ENCODE measurements around the gene NR3C2.

Gene NR3C2

DNA sequence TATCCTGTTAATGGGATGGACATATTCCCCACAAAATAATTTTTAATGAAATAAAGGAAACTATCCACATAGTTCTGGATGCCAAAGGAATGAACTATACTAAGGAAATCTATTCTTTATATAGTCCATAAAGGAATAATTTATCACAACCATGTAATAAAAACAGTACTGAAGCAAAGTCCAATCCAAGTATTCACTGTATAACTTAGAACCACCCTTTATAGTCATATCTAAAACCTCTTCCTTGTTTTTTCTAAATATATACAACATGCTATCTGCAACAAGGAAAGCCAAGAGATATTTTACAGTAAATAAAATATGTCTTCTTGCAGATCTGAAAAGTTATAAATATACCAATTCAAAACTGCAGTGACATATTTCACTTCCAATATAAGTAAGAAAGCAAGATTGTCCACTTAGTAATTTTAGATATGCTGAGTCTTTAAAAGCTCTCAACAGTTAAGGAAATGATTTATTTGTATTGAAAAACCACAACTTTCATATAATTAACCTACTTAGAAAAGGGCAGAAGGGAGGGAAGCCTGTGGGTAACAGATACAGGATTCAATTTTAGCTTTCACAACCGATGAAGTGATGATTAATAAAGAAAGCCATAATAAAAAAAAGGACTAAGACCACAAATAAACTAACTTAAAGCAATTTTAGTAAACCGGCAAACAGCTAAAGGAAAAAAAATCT, 8.0 kb downstream of the NR3C2 start:
- DNase-seq = no peak

DNA sequence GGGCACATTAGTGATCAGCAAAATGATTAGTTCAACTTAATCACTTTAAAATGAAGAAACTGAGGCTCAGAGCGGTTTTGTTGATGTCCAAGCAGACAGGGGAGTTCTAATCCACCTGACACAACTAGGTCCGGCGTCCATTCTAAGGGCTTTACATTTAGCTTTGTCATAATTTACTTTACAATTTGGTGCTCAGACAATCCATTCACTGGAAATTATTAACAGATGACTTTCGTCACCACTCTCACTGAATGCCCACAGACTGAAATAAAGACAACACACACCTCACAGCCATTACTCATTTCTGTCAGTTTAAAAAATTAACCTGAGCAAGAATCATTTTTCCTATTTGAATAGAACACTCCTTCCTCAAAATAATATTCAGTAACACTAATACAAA, 10.8 kb downstream of the NR3C2 start:
- DNase-seq = no peak

DNA sequence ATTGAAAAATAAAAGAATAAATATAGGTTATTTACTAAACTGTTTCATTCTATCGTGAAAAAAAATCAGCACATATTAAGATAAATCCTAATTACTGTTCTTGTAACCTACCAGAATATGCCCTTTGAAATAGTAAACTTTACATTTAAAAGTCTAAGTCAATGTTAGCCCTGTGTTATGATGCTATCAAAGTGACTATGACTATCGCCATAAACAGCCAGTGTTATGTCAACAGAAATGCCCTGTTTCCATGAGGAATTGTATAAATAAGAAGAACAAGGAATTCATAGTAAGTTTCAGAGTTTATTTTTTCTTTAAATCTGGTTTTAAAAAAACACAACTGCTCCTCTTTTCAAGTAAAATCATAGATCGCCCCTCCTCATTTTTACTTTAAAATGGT, 11.4 kb downstream of the NR3C2 start:
- DNase-seq = no peak

DNA sequence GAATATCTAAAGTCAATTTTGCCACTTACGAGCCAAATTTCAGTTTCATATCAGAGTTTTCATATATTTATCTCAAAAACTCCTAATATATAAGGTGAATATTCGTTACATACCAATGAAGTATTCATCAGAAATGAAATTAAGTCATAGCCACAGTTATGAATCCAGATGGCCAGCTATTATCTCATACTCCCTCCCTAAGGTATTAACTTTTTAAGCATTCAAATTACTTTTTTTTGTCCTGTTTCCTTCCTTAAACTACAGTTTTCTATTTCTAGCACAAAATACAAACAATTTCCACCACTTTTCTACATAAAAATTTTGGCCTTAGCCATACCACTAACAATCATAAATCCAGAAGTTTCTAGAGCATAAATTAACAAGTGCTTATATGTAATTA, 13.0 kb downstream of the NR3C2 start:
- no peak for DNase-seq

DNA sequence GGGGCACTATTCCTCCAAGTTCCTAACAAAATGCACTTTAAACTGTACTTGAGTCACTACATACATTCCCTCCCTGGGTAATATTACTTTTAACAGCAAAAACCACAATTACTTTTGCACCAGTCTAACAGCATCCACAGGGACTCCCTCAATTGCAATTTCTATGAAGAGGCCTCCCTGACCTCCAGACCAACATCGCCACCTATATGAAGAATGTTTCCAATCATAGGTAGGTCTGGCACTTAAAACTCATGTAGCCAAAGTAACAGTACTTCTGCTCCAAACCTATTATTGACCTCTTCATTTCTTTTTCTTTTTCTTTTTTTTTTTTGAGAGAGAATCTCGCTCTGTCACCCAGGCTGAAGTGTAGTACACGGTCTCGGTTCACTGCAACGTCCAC, 15.6 kb downstream of the NR3C2 start:
- no peak for DNase-seq

DNA sequence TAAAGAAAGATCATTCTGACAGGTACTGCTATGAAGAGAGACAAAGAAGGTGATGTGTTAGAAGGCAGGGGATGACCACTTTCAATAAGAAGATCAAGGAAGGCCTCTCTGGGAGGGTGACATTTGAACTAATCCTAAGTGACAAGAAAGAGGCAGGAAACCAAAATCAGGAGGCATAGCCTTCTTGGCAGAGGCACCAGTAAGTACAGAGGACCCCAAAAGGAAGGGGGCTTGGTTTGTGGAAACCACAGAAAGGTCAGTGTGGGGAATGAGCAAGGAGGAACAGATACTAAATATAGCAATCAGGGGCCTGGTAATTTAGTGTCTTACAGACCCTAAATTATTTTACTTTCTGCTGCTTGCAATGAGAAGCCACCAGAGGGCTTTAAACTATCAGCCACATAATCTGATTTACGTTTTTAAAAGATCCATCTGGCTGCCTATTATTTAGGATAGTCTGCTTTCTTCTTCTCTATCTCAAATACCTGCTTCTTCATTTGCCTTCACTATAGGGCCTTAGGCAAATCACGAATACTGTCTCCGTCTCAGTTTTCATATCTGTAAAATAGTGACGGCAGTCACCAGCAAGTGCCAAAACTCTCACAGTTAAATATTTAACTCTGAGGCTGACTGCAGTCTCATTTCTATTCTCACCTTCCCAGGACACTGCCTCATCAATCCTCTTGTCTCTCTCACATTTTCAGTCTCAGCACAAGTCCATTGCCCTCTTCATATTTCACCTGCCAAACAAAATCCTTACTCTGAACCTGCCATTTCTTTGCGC, 16.7 kb downstream of the NR3C2 start:
- DNase-seq = no peak

DNA sequence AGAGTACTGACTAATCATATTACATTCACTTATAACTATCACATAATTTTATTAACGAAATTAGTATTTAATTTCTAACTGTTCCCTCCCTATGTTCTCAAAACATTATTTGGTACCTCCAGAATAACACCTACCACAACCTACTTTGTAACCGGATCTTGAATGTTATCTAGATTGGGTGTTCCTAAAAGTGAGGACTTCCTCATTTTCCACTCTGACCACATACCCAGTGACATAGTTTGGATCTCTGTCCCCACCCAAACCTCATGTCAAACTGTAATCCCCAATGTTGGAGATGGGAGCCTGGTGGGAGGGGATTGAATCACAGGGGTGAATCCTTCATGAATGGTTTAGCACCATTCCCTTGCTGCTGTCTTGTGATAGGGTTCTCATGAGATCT, 21.8 kb downstream of the NR3C2 start:
- DNase-seq = no peak

DNA sequence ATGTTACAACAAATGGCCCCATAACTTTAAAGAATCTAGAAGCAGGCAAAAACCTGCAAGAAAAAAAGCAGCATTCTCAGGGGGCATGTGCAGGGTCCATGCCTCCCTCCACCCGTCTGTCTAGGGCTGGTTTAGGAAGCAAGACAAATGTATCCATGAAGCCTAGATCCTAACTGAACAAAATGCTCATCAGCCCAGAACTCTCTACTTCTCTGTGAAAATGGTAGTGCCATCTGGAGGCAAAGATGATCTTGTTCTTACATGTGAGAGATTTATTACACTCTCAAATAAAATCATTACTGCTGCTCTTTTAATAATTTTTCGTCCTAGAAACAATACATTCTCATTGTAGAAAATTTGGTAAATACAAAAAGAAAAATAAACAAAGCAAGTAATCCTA, 26.7 kb downstream of the NR3C2 start:
- DNase-seq = peak; percentile 3

DNA sequence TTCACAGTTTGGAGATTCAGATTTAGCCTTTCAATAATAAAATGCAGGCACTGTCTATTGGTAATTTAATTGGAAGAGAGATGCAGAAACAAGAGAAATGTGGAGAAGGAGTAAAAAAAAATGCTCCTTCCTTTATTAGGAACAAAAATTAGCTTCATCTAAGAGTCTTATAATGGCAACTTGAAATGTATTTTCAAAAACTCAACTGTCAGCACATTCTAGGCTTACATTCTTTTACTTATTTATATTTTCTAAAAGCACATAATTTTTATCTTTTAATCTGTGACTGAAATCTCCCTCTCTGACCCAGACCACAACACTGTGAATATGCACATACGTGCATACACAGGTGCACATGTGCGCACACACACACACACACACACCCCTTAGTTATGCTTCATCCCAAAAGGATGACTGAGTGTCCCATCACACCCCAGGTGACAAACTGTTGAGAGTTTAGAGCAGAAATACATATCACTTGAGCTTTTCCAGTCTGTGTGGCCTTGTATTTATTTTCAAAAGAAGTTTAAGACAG, 29.7 kb downstream of the NR3C2 start:
- DNase-seq = no peak

DNA sequence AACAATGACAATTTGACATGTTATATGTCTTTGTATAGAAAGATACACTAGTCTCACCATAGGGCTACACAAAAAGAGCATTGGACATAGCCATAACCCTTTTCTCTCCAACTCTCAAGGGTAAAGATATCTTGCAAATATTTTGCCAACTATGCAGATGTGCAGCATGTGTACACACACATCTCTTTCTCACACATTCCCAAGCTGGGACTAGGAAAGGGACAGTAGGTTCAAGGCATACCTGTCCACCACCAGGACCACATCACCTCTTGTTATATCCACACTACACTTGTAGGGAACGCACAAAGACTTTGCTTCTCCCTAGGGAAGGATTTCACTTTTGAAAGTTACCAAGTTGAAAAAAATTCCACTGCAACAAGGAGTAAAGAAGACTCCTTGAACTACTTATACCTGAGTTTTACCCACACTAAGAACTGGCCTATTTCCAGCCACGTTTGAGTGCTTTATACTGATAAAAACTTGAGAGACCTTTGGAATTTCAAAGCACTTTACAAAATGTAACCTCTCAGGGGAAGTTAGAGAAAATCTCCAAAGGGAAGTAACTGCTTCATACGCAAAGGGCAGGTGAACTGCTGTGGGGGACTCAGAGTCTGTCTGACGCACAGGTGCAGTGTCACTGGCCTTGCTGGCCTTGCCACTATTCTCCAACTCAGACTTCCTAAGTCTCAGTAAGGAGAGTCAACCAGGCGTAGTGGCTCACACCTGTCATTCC, 36.9 kb downstream of the NR3C2 start:
- DNase-seq = no peak

DNA sequence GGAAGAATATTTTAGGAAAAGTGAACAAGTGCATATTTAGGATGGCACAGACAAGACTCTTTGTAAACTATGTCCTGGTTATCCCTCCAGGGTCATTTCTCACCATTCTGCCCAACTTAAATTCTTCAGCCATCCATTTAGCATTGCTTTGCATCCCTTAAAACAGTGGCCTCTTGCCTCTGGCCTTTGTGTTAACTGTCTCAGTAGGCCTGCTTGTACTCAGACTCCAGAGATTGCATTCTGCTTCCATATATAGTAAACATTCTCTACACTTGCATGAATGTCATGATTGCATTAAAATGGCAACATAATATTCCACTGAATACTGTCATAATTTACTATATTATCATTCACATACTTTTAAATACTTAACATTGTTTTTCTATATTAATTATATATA, 43.2 kb downstream of the NR3C2 start:
- no peak for DNase-seq

DNA sequence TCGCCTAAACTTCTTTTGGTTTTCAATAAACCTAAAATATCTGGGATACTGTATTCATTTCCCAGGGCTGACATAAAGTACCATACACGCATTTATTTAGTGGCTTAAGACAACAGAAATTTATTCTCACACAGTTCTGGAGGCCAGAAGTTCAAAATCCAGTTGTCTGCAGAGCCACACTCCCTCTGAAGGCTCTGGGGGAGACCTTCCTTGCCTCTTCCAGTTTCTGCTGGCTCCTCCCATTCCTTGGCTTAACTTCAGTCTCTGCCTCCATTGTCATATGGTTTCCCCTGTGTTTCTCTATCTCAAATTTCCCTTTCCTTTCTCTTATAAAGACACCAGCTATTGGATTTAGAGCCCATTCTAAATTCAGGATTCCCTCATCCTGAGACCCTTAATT, 44.4 kb downstream of the NR3C2 start:
- DNase-seq = no peak

DNA sequence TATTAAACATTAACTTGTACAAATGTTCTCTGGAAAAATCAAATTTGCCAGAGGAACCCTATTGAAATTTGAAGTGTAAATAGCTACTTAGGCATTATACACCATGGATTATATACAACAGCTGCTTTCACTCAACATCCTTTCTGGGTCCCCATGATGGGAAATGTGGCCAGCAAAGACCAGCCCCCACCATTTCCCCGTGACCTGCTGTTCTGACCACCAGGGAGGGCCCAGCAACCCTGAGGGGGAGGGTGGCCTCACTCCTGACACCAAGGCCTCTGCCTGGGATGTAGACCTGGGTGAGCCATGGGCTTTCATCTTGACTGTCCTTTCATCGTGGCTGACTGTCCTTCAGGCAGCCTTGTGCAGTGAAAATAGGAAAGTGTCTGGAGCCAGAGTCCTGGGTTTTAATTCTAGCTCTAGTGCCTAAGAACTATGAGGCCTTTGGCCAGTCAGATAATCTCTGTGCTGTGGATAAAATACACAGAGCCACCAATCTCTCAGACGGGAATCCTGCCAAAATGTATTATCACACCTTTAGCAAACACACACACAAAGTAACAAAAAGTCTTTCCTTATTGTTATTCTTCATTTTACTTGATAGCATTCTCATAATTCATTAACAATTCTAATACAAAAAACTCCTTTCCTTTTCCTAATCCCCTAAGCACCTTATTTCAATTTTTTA, 45.1 kb downstream of the NR3C2 start:
- no peak for DNase-seq

DNA sequence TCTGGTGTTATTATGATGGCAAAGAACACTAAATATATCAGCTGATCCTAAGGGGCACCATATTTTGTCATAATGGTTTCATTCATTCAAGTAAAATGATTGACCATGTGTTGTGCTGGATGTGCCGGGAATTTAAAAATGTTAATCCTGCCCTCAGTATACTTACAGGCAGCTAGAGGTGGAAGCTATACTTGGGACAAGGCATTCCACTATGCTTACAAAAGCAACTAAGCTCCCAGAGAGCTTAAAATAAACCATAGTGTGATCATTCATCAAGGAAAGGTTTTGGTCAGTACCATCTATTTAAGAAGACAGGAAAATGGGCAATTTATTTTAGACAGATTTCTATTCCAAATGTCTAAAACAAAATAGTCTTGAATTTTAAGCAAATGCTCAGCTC, 46.4 kb downstream of the NR3C2 start:
- DNase-seq = no peak

DNA sequence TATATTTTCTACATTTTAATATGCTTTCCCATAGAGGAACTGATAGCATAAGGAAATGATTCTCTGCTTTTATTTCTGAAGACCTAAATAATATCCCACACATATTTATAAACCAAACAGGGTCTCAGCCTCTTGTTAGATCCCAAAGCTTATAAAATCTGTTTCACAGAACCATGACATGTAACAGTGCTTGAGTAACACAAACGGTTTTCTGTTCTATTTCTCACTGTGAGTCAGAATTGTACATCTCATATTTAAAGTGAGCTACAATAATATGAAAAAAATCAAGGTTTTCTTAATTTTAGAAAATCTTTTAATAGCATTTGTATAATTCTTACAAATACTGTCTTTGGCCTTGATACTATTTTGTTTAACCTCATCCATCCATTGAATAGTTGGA, 51.2 kb downstream of the NR3C2 start:
- no peak for DNase-seq

DNA sequence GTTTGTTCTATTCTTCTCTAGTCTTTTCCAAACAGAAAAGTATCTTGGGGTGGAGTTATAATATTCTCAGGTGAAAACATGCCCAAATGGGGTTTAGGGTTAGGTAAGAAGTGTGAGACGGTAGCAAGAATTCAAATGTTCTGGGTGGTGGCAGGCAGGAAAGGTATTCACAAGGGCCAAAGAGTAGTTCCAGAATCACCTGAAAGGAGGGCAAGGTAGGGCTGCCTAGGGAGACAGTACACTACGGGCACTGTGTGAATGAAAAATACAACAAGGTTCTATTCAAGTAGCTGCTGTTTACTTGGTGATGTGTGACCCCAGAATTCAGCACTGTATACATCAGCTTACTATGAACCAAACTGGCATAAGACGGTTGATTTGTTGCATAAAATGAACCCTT, 51.9 kb downstream of the NR3C2 start:
- DNase-seq = no peak

DNA sequence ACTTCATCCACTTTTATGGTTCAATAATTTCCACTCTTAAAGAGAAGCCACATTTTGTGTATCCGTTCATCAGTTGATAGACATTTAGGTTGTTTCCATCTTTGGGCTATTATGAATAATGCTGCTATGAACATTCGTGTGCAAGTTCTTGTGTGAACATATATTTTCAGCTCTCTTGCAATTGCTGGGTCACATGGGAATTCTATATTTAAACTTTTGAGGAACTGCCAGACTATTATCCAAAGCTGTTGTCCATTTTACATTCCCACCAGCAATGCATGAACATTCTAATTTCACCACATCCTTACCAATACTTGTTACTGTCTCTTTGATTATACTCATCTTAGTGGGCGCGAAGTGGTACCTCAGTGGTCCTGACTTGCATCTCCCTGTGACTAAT, 61.9 kb downstream of the NR3C2 start:
- DNase-seq = no peak

DNA sequence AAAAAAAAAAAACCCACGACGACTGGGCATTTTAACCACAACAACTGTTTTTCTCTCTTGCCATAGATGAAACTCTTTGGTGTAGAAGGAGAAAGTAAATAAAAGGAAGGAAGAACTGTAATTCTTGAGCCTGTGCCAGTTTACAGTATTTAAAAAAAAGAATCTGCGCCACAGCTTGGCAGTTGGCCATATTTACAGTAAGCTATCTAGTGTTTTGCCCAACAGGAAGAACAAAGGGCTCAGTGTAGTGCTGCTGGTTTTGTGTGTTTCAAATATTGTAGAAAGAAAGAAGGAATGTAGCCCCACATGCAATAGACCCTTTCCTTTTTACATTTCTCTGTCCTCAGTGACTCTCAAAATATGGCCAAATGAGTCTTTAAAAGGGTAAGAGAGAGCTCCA, 66.1 kb downstream of the NR3C2 start:
- peak; percentile 19 for DNase-seq

DNA sequence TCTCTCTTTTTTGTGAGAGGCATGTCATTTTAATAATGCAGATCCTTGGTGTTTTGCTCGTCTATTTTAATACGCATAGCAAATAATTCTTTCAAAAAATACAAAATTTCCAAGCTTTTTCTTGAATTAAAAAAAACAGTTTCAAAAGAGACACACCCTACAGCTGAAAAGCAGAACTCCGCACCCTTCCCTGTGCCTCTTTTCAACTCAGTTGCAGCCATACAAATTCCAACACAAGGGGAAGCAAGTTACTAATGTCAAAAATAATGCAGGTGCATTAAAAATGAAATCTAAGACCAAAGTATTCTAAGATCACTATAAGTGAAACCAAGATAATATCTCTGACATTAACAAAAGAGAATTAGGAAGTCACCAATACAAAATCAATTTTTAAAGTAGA, 66.6 kb downstream of the NR3C2 start:
- DNase-seq = no peak

DNA sequence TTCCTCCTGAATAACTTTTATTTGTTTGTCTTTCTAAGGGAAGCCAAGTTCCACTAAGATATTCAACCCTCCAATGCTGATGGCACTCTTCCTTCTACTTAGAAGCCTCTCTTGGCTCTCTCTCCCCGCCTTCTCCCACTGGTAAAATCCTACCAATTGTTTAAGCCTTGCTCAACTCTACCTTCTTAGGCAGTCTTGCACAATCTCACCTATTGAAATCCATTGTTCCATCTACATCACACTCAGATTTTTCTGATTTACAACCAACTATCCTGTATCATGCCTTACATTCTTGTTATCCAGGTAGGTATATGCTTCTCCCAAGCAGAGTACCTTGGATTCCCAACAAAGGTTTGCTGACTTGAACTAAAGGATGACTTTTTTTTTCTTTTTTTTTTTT, 69.1 kb downstream of the NR3C2 start:
- no peak for DNase-seq

DNA sequence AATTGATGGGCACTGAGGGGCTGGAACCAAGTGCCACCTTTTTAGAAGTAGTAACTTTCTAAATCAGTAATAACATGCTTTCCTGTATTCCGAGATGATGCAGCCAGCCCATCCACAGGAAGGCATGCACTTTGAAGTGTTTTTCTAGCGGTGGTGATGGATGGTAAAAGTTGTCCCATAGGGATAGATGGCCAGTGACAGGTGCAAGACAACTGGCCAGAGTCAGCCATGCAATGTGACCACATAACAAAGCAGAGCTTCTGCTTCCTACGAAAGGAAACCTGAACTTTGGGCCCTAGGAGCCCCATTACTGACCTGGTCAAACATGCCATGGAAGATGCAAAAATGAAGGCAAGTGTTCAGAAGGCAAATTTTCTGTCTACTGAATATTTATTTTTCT, 72.3 kb downstream of the NR3C2 start:
- DNase-seq = no peak

DNA sequence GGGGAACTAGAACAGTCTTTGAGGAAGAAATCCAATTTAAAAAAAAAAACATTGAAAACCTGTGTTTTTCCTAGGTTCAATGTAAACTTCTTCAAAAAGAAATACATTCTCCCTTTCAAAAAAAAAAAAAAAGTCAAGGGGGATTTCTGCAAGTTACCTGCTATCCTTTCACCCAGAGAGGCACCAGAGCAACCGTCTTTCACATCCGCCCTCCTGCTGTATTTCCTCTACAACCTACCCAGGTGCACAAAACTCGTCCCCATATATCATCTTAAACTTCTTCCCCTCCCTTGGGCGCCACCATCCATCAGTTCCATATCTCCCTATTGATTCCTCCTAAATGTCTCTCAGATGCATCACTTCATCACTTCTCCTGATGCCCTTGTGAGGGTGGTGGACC, 74.5 kb downstream of the NR3C2 start:
- no peak for DNase-seq

DNA sequence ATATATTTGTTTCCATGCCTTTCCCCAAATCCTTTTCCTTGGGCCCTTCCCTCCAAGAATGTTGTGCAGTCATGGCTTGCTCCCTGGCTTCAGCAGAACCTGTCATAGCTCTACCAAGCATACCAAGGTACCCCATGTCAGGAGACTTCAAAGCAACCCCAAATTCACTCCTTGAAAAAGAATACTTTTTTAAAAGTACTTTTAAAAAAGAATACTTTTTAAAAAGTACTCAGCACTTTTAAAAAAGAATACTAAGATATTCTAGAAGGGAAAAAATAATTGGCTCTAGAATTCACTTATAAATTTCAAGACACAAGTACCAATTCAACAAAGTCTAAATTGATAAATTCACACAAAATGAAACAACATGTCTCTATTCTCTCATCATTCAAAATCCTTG, 76.0 kb downstream of the NR3C2 start:
- DNase-seq = no peak
